ENCODE measurements around the gene ACIN1.

The ACIN1 gene

GRCh38 chr14:23105348-23105824 lies 10.4 kb upstream of the ACIN1 start:
- DNase-seq (ENCODE audit: low read depth) = no peak

GRCh38 chr14:23104591-23105347 lies 9.8 kb upstream of the ACIN1 start, which contains the start of gene CIROP:
Gene CIROP, minus strand, starts transcription at chr14:23104989. Its CDS starts 69 bp downstream, at chr14:23104920.
- no peak for DNase-seq (ENCODE audit: low read depth)

GRCh38 chr14:23104070-23104590 lies 9.2 kb upstream of the ACIN1 start:
- no peak for DNase-seq (ENCODE audit: low read depth)

DNA sequence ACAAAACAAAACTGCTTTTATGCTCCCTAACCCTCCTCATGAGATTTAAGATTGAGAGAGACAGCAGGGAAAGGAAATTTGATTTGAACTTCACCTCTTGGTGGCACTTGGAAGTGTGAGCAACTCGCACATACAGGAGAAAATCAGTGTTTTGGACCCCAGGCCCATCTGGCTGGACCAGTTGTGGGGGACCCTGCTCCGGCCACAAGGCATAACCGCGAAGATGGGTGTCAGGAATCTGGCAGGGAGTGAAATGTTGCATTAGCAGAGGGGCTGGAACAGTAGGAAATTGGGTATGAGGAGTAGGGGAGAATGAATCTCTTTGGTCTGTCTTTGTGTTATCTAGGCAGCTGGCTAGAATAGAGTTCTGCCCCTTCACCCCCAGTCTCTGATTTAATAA lies 8.6 kb upstream of the ACIN1 start:
- no peak for DNase-seq (ENCODE audit: low read depth)

GRCh38 chr14:23102801-23103200 lies 7.9 kb upstream of the ACIN1 start:
- DNase-seq (ENCODE audit: low read depth) = no peak

GRCh38 chr14:23101986-23102625 lies 7.2 kb upstream of the ACIN1 start:
- DNase-seq (ENCODE audit: low read depth) = no peak

DNA sequence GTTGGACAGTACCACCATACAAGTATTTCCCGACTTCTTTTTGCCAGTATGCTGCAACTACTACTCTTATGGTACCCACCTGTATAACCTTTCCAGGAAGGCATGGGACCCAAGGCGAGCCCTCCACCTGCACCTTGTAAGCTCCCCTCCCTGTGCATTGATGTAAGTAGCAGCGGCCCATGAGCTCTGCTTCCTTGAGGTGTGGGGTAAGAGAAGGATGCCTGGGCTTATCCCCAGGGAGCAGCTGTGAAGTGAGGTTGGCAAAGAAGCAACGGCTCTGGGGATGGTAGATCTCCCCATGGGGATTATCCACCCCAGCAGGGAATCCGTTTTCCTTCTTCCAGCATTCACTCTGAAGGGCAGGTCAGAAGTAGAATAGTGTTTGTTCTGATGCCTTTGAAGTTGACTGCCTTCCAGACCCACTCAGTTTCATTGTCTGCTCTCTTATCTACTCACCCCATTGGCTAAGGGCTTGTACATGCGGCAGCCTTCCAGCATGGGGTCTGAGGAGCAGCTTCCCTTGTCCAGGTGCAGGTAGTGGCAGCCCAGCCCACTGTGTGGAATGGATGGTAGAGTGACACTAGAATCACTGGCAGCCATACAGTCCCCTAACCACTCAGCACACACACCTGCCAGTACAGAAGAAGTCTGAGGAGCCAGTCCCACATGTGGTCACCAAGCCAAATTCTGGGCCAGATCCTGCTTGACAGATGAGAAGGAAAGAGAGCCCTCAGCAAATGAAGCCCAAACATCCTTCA lies 6.5 kb upstream of the ACIN1 start:
- no peak for DNase-seq (ENCODE audit: low read depth)

- DNase-seq (ENCODE audit: low read depth) = no peak
Measured at GRCh38 chr14:23099212-23099861, 4.4 kb upstream of the ACIN1 start.

DNA sequence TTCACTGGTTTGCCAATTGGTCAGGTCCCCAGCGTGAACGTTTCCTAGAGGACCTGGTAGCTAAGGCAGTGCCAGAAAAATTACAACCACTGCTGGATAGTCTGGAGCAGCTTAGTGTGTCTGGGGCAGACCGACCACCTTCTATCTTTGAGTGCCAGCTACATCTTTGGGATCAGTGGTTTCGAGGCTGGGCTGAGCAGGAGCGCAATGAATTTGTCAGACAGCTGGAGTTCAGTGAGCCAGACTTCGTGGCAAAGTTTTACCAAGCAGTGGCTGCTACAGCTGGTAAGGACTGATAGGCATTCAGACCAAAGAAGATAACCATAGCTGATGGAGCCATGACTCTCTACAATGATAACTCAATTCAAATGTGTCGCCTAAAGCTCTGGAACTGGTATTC lies 2.9 kb upstream of the ACIN1 start:
- DNase-seq (ENCODE audit: low read depth) = no peak

DNA sequence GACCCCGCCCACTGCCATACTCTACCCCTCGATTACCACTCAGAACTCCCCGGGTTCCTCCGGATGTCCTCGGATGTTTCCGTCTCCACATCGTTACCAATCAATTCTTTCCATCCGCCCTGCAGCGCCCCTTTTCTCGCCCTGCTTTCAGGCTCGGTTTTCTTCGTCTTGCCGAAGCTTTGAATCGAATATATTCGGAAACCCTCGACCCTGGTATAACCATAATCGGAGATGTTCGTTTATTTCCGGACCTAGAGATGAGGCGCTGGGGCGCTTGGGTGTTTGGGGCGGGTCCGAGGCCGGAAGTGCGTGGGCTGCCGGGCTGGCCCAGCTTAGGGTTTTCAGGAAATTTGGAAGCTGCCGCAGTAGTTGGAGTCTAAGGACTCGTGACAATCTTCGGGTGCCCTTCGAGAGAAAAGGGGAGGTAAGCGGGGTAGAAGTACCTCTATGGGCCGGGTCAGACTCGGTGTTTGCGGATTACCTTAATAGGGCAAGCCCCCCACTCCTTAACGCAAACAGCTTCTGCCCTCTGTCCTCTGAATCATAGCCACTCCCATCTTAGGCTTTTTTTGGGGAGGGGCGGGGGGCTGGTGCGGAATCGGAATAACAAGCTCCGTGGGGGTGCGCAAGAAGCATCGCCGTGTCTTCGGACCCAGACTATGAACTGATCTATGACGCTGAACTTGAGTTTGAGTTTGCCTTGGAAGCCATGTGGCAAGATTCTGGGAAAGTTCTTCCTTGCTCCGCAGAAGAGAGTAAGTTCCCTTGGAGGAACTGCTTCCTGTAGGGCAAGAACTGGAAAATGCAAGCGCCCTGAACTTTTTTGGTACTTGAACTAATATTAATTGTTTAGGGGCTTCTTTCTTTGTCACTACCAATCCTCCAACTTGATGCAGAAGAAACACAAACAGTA lies 516 bp upstream of the ACIN1 start, which contains the start of gene C14orf119:
TSS of gene C14orf119 (plus strand) at position 310 of the 913 bp plus-strand sequence. CDS start 2,154 bp downstream, outside the sequence.
- DNase-seq (ENCODE audit: low read depth) = peak; percentile 99

DNA sequence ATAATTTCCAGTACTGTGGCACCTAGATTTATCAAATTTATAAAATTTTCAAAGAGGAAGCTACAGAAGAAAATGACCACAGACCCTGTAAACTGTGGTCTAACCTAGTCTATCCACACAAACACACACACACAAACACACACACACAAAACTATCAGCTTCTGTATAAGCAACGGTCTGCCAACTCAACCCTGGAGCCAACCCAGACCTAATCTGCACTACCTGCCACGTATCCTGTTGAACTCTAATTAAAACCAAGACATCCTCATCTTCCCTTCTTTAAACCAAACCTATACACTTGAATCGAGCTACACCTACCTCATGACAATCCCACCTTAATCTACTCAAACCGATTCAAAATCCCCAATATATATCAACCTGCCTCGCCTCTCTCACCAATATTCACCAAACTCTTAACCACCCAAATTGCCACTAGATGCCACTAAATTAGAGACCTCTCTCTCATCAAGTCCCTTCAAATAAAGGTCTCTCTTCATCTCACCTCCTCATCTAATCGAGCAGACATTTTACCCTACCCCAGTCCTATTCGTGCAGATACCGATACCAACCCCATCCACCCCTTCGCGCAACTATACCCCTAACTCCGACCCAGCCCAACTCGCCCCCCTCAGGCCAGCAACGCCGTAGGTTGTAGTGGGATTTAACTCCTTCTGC lies 808 bp downstream of the ACIN1 start:
- no peak for DNase-seq (ENCODE audit: low read depth)

- no peak for DNase-seq (ENCODE audit: low read depth)
Measured at GRCh38 chr14:23093526-23093925, 1.4 kb downstream of the ACIN1 start.

GRCh38 chr14:23093104-23093503 lies 1.8 kb downstream of the ACIN1 start:
- no peak for DNase-seq (ENCODE audit: low read depth)

- DNase-seq (ENCODE audit: low read depth) = no peak
Measured at GRCh38 chr14:23091294-23092225, 3.4 kb downstream of the ACIN1 start.

DNA sequence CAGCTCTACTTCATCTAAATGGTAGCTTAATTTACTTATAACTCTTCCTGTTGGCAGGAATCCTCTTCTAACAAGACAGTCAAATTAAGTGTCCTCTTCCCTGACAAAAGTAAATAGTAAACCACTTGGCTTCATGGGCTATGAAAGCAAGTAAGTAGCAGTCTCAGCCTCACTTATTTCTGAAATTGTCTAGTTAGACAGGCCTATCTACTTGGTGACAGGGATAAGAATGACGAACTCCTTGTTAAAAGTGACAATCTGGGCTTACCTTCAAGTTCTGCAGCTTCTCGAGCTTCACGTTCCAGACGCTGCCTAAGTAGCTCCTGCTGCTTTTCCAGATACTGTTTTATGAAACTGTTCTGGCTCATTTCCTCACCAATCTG lies 4.7 kb downstream of the ACIN1 start:
- DNase-seq (ENCODE audit: low read depth) = no peak

DNA sequence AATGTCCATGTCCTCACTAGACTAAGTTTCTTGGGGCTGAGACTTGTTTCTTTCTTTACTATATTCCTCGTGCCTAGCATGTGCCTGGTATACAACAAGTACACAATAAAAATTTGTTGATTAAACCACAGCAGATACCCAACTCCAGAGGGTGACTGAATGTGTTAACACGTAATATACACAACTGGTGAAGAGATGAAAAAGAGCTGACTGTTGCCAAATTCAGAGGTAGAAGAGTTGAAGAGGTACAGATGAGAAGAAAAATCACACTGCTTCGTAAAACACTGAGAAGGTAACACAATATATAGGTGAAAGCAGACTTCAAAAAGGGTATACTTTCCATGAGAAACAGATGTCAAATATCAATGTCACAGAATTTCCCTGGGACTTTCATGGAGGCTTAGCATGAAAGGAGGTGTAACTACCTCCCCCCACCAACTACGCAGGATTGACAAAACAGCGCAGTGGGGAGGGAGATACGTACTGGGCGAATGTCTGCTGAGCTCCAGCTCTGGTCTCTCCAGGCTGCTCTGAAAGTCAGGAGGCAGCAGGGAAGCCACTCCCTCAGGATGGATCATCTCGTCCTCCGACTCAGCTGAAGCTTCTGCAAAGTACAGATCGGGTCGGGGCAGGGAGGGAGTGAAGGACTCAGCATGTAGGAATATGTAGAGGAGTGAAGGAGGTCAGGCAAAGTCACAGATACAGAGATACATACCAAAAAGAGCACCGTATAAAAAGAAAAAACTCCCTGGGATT lies 5.3 kb downstream of the ACIN1 start:
- DNase-seq (ENCODE audit: low read depth) = no peak

DNA sequence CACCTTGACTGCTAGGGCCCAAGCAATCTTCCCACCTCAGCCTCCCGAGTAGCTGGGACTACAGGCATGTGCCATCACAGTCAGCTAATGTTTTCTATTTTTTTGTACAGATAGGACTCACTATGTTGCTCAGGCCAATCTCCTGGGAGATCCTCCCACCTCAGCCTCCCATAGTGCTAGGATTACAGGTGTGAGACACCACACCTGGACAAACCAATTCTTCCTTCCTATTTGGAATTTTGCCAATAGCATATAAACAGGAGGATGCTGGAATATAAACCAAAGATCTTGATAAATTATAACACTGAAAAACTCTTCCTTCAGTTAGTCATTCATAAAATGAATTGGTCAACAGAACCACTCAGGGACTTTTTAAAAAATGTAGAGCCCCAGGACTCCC lies 8.4 kb downstream of the ACIN1 start:
- DNase-seq (ENCODE audit: low read depth) = no peak

- DNase-seq (ENCODE audit: low read depth) = peak; percentile 59
Measured at GRCh38 chr14:23085458-23085857, 9.5 kb downstream of the ACIN1 start.

Measured in iris pigment epithelial cell (primary cell).